Thyroid gland (tissue), 4 donors: ENCODE results near the gene WDR7. TPM values are rescaled to one million over a fixed set of nuclear protein-coding genes. Genes with fewer than 3 reads are reported as not detected.

Experiments used
- DNase-seq, 2 donors: peaks; one replicate each; pipeline ENCODE4 v3.0.0-alpha.2; 2019
- H3K27ac ChIP-seq, 3 donors: fragments of 200-600 bp; sonication (generic); 1 replicate in 2 of 3; 2 replicates in 1 of 3; pipeline ENCODE4 v1.5.1; 2016 to 2019; ENCODE audit warnings: mild to moderate bottlenecking in 1 of 3, moderate library complexity in 1 of 3
- H3K27me3 ChIP-seq: fragments of 200-600 bp; sonication (generic); one replicate; pipeline ENCODE4 v1.5.1; 2019
- H3K36me3 ChIP-seq, 2 donors: fragments of 200-600 bp; sonication (generic); one replicate each; pipeline ENCODE4 v1.5.1; 2016 to 2019
- H3K4me1 ChIP-seq, 2 donors: fragments of 200-600 bp; sonication (generic); one replicate each; pipeline ENCODE4 v1.5.1; 2017 to 2019
- H3K4me3 ChIP-seq, 3 donors: fragments of 200-600 bp; sonication (generic); replicated peaks in 1 of 3; 1 replicate in 2 of 3; 2 replicates in 1 of 3; pipeline ENCODE4 v1.5.1; 2016; ENCODE audit warnings: mild to moderate bottlenecking in 1 of 3
- H3K9me3 ChIP-seq: fragments of 200-600 bp; sonication (generic); one replicate; pipeline ENCODE4 v1.5.1; 2017
- POLR2A ChIP-seq, 2 donors: fragments of 450-650 bp; IDR thresholded peaks; one replicate each; pipeline ENCODE4 v1.6.1; 2017; ENCODE audit warnings: antibody characterized with exemption in 2 of 2, mild to moderate bottlenecking in 2 of 2, moderate library complexity in 1 of 2
- WGBS, 2 donors: methylation state at CpG; one replicate each; pipeline ENCODE4 v1.1.5; 2017; 5-methylcytosine and 5-hydroxymethylcytosine counted together
- intact Hi-C: fragments of 100-400 bp; cut with DNase I; formaldehyde crosslinking; loops from one replicate; pipeline ENCODE4 v1.15.1; 2023
- total RNA-seq, 4 donors: library from RNA; depleted of rRNA; stranded (reverse); fragments of >200 nt; gene quantifications; one replicate each; pipeline ENCODE4 v1.2.3, GENCODE V29; 2016
- TF ChIP-seq, protein P1 (sequence below), 6 experiments: fragments of 200-600 bp in 3 of 6; fragments of 450-650 bp in 3 of 6; sonication (generic) in 3 of 6; IDR thresholded peaks; one replicate each; pipeline ENCODE4 v1.5.1; 2016 to 2019; ENCODE audit warnings: antibody characterized with exemption in 6 of 6, mild to moderate bottlenecking in 2 of 6, inconsistent platforms in 1 of 6, moderate library complexity in 1 of 6

Gene WDR7
- total RNA-seq, 4 donors from 2014 or later, result 42.0 to 88.8 (median 49.6) TPM

DNA sequence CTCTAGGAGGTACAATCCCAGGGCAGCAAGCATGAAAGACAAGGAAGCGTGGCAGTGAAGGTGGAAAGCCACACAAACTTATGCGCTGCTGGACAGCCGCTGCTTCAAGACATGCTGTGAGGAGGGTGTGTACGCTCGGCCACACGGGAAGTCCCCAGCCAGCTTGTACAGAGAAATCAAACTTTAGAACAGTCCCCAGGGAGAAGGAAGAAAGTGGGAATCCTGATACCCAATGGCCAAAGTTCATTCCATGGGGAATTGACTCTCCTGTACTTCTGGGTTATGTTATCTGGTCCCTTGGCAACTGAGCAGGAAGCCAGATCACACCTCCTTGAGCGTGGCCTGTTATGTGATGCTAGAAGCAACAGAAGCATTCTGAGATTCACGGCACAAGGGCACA, 409.7 kb downstream of the WDR7 start:
- intact Hi-C loops, result no loop called here
- no peaks in the 10 kb centered on the region for H3K27me3 ChIP-seq
- H3K36me3 ChIP-seq, result no peaks in the 10 kb centered on the region
- DNase-seq, result no peak
- H3K9me3 ChIP-seq, result no peaks in the 10 kb centered on the region
- TF ChIP-seq, protein P1, sequence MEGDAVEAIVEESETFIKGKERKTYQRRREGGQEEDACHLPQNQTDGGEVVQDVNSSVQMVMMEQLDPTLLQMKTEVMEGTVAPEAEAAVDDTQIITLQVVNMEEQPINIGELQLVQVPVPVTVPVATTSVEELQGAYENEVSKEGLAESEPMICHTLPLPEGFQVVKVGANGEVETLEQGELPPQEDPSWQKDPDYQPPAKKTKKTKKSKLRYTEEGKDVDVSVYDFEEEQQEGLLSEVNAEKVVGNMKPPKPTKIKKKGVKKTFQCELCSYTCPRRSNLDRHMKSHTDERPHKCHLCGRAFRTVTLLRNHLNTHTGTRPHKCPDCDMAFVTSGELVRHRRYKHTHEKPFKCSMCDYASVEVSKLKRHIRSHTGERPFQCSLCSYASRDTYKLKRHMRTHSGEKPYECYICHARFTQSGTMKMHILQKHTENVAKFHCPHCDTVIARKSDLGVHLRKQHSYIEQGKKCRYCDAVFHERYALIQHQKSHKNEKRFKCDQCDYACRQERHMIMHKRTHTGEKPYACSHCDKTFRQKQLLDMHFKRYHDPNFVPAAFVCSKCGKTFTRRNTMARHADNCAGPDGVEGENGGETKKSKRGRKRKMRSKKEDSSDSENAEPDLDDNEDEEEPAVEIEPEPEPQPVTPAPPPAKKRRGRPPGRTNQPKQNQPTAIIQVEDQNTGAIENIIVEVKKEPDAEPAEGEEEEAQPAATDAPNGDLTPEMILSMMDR (IDR thresholded peaks at IDR 0.05), result no peak
- no peak for TF ChIP-seq POLR2A (IDR thresholded peaks at IDR 0.05)
- no peak overlapping the region for H3K27ac ChIP-seq
- 57 to 60% methylated on average over 8 of the region's 8 CpGs for WGBS, 2 donors
- H3K4me3 ChIP-seq, result no peak overlapping the region
- H3K4me1 ChIP-seq, result no peaks in the 10 kb centered on the region

DNA sequence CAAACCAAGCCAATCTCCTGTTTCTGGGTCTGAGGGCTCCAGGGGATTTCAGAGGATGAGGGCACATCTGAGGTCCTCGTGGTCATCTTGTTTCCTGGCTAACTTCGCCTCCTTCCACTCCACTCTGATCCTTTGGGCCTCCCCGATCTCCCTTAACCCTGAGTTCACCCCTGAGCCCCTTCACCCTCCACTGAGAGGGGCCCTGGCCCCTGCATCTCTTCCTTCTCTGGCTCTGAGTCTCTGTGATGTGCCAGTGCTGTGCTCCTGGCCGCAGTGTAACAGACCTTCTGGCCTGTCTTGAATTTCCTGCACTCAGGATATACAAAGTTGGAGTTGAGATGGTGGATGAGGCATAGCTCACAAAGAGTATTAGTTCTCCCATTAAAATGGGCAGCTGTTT, 411.0 kb downstream of the WDR7 start:
- Histone ChIP-seq H3K4me3 (no peak overlapping the region), H3K27me3 (no peaks in the 10 kb centered on the region), H3K27ac (no peak overlapping the region), H3K4me1 (no peaks in the 10 kb centered on the region), H3K9me3 (no peaks in the 10 kb centered on the region), H3K36me3 (no peaks in the 10 kb centered on the region)
- no peak for DNase-seq
- 87 to 89% methylated on average over 4 of the region's 4 CpGs for WGBS, 2 donors
- TF ChIP-seq, protein P1 (IDR thresholded peaks at IDR 0.05), result no peak
- no peak for TF ChIP-seq POLR2A (IDR thresholded peaks at IDR 0.05)
- intact Hi-C loops, result no loop called here

DNA sequence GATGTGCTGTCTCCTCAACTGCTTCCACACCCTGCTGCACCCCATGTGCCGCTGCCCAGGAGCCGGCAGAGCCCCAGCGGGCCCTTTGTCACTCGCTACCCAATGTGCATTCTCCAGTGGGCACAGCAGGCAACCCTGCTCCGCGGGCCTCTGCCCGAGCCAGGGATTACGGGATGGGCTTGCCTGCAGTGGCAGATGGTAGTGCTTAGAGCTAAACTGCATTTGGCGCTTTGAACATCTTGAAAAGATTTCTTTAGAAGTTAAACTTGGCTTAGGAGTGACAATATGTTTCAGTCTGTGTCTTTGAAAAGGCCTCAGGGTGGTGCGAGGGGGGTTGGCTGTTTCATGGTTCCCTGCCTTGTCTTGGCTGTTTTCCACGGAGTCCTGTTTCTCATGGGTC, 411.7 kb downstream of the WDR7 start:
- peak in 1 of 2 donors; percentile 6 for DNase-seq

DNA sequence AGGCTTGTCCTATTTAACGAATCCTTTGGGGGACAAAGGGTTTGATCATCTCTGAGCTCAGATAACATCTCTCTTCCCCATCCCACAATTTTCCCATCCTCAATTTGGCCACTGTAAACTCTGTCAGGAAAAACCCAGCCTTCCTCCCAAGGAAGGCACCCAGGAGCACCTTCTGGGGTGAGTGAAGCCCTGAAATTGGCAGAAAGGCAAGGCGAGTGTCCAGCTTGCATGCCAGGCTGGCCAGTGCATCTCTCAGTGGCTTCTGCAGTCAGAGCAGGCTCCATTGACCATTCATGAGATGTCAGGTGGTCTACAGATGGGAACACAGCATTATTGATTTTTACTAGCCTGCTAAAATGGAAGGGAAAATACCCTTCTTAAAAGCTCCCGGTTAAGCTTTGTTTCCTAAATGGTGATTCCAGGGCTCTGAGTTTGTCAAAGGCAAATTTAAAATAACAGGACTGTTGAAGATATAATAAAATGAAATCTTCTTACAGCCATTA, 412.5 kb downstream of the WDR7 start:
- Histone ChIP-seq H3K36me3 (no peaks in the 10 kb centered on the region), H3K9me3 (no peaks in the 10 kb centered on the region), H3K4me3 (no peak overlapping the region), H3K4me1 (no peaks in the 10 kb centered on the region), H3K27ac (no peak overlapping the region), H3K27me3 (no peaks in the 10 kb centered on the region)
- intact Hi-C loops, result no loop called here
- TF ChIP-seq, protein P1 (IDR thresholded peaks at IDR 0.05), result no peak
- TF ChIP-seq POLR2A (IDR thresholded peaks at IDR 0.05), result no peak
- DNase-seq, result no peak
- 69 to 78% methylated on average over 3 of the region's 3 CpGs for WGBS, 2 donors

More for the DNA sequence above, 411.7 kb downstream of the WDR7 start:
- no peaks in the 10 kb centered on the region for H3K36me3 ChIP-seq
- no peaks in the 10 kb centered on the region for H3K4me1 ChIP-seq
- H3K27me3 ChIP-seq, result no peaks in the 10 kb centered on the region
- no peak for TF ChIP-seq POLR2A (IDR thresholded peaks at IDR 0.05)
- TF ChIP-seq, protein P1 (IDR thresholded peaks at IDR 0.05), result no peak
- WGBS, 2 donors, result 61 to 67% methylated on average over 11 of the region's 11 CpGs
- no peak overlapping the region for H3K4me3 ChIP-seq
- no peak overlapping the region for H3K27ac ChIP-seq
- no peaks in the 10 kb centered on the region for H3K9me3 ChIP-seq
- intact Hi-C loops, result no loop called here

DNA sequence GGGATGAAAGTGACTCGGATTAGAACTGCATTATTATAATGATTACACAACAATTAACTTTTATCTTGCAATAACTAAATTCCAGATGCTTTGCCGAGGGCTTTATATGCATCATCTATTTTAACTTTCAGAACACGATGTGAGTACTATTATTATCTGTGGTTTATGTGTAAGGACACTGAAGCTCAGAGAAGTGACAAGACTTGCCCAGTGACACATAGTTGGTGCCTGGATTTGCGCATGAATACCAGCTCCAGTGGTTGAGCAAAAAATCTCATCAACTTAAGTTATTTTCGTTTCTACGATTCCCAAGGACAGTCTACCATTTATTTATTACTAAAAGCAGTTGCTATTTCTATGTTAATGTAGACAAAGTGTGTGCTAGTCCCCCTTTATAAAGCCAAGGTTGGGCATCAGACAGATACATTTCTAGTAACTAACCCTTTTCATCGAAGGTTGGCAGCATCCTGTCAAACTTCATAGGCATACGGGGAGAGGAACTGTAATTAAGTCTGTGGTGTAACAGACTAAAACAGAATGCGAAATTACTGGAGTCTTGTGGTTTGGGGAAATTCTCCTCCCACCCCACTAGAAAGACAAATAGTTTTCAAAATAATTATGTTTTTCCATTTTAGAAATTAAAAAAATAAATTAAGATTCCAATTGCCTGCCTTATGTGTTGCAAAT, 422.5 kb downstream of the WDR7 start:
- H3K36me3 ChIP-seq, result no peaks in the 10 kb centered on the region
- no peak for DNase-seq
- H3K27me3 ChIP-seq, result no peaks in the 10 kb centered on the region
- H3K4me1 ChIP-seq, result no peaks in the 10 kb centered on the region
- H3K9me3 ChIP-seq, result no peaks in the 10 kb centered on the region
- WGBS, 2 donors, result 79 to 83% methylated on average over 9 of the region's 9 CpGs
- intact Hi-C loops, result no loop called here
- H3K4me3 ChIP-seq, result no peak overlapping the region
- no peak overlapping the region for H3K27ac ChIP-seq
- no peak for TF ChIP-seq POLR2A (IDR thresholded peaks at IDR 0.05)
- TF ChIP-seq, protein P1 (IDR thresholded peaks at IDR 0.05), result no peak
